Brain microvascular endothelial cell (primary cell): ENCODE results near the gene CDH4.

Experiments
- DNase-seq: peaks from one replicate; pipeline ENCODE4 v3.0.0-alpha.2; 2020
- H3K27ac ChIP-seq: fragments of 250-450 bp; sonication (Bioruptor Pico); 2 replicates; pipeline ENCODE4 v1.5.1; 2020; ENCODE audit warnings: mild to moderate bottlenecking, moderate library complexity
- H3K27me3 ChIP-seq: fragments of 250-450 bp; sonication (Bioruptor Pico); replicated peaks from 2 replicates; pipeline ENCODE4 v1.5.1; 2020; ENCODE audit warnings: mild to moderate bottlenecking
- H3K36me3 ChIP-seq: fragments of 250-450 bp; sonication (Bioruptor Pico); replicated peaks from 2 replicates; pipeline ENCODE4 v1.5.1; 2020; ENCODE audit warnings: mild to moderate bottlenecking
- H3K4me3 ChIP-seq: 2 replicates; pipeline ENCODE4 v1.5.1; 2011; ENCODE audit warnings: low read depth, mild to moderate bottlenecking, control low read depth, low read length, moderate library complexity
- CTCF ChIP-seq: IDR thresholded peaks from 2 replicates; pipeline ENCODE4 v1.5.1; 2011; ENCODE audit warnings: low read depth, mild to moderate bottlenecking, moderate library complexity, low read length, control low read depth, inconsistent platforms; ENCODE audit errors: missing control alignments
- in situ Hi-C: cut with HindIII; loops from 2 replicates; pipeline ENCODE4 v1.10.0; 2017; ENCODE audit warnings: low sequenced_read_pairs, low pct_ligation_motif_present

CDH4 gene

GRCh38 chr20:61300709-61301108, 48.6 kb downstream of the CDH4 start:
- no peak for TF ChIP-seq CTCF
- in situ Hi-C loops = no loop called here
- H3K36me3 ChIP-seq = no peaks in the 10 kb centered on the region
- DNase-seq = no peak
- H3K27me3 ChIP-seq = no peaks in the 10 kb centered on the region
- no peak overlapping the region for H3K27ac ChIP-seq
- H3K4me3 ChIP-seq = no peak overlapping the region

GRCh38 chr20:61301711-61302525, 49.9 kb downstream of the CDH4 start:
- no peaks in the 10 kb centered on the region for H3K27me3 ChIP-seq
- no peak overlapping the region for H3K27ac ChIP-seq
- no peaks in the 10 kb centered on the region for H3K36me3 ChIP-seq
- DNase-seq = no peak
- no peak overlapping the region for H3K4me3 ChIP-seq
- in situ Hi-C loops = no loop called here
- no peak for TF ChIP-seq CTCF

GRCh38 chr20:61303217-61303616, 51.2 kb downstream of the CDH4 start:
- Histone ChIP-seq H3K27ac (no peak overlapping the region), H3K27me3 (no peaks in the 10 kb centered on the region), H3K4me3 (no peak overlapping the region), H3K36me3 (no peaks in the 10 kb centered on the region)
- no peak for DNase-seq
- in situ Hi-C loops = no loop called here
- no peak for TF ChIP-seq CTCF

- no peak for DNase-seq
- H3K27ac ChIP-seq = no peak overlapping the region
- TF ChIP-seq CTCF = no peak
- H3K27me3 ChIP-seq = no peaks in the 10 kb centered on the region
- H3K36me3 ChIP-seq = no peaks in the 10 kb centered on the region
- in situ Hi-C loops = no loop called here
- H3K4me3 ChIP-seq = no peak overlapping the region
These were observed 51.6 kb downstream of the CDH4 start for GRCh38 chr20:61303675-61304074.

GRCh38 chr20:61304750-61305149, 52.7 kb downstream of the CDH4 start:
- Histone ChIP-seq H3K36me3 (no peaks in the 10 kb centered on the region), H3K27ac (no peak overlapping the region), H3K27me3 (no peaks in the 10 kb centered on the region), H3K4me3 (no peak overlapping the region)
- no peak for TF ChIP-seq CTCF
- no peak for DNase-seq
- in situ Hi-C loops = no loop called here
